H9 (cell line): ENCODE results near the gene CIDEC. TPM values are rescaled to one million over a fixed set of nuclear protein-coding genes. Genes with fewer than 3 reads are reported as not detected.

ENCODE experiments used
- DNase-seq: peaks from one replicate; pipeline ENCODE4 v3.0.0-alpha.2; 2017
- H2AFZ ChIP-seq: one replicate; pipeline ENCODE4 v1.6.1; 2013; ENCODE audit warnings: mild to moderate bottlenecking, low read length, control low read depth, moderate library complexity
- H2AK5ac ChIP-seq: 2 replicates; pipeline ENCODE4 v1.6.1; 2013; ENCODE audit warnings: low read length, control low read depth, mixed read lengths; ENCODE audit not compliant: insufficient read length
- H2BK120ac ChIP-seq: one replicate; pipeline ENCODE4 v1.6.1; 2013; ENCODE audit warnings: low read depth, mild to moderate bottlenecking, low read length, control low read depth, inconsistent platforms; ENCODE audit not compliant: poor library complexity, severe bottlenecking
- H2BK12ac ChIP-seq: 2 replicates; pipeline ENCODE4 v1.6.1; 2013; ENCODE audit warnings: low read length, control low read depth, mixed read lengths, low read depth; ENCODE audit not compliant: insufficient read length
- H2BK15ac ChIP-seq: 2 replicates; pipeline ENCODE4 v1.6.1; 2013; ENCODE audit warnings: low read depth, low read length, control low read depth
- H2BK20ac ChIP-seq: one replicate; pipeline ENCODE4 v1.6.1; 2013; ENCODE audit warnings: low read depth, mild to moderate bottlenecking, low read length, control low read depth, inconsistent platforms; ENCODE audit not compliant: poor library complexity, severe bottlenecking
- H2BK5ac ChIP-seq: 2 replicates; pipeline ENCODE4 v1.6.1; 2013; ENCODE audit warnings: low read length, control low read depth, mixed read lengths; ENCODE audit not compliant: insufficient read length
- H3K14ac ChIP-seq: 2 replicates; pipeline ENCODE4 v1.6.1; 2013; ENCODE audit warnings: low read length, control low read depth; ENCODE audit not compliant: insufficient read depth
- H3K18ac ChIP-seq: 2 replicates; pipeline ENCODE4 v1.6.1; 2013; ENCODE audit warnings: low read depth, mild to moderate bottlenecking, mixed read lengths, low read length, control low read depth; ENCODE audit not compliant: insufficient read length
- H3K23ac ChIP-seq: 2 replicates; pipeline ENCODE4 v1.6.1; 2013; ENCODE audit warnings: low read length, control low read depth, mixed read lengths, low read depth; ENCODE audit not compliant: insufficient read length
- H3K23me2 ChIP-seq: 2 replicates; pipeline ENCODE4 v1.6.1; 2013; ENCODE audit warnings: low read depth, mild to moderate bottlenecking, mixed read lengths, low read length, control low read depth; ENCODE audit not compliant: insufficient read length, poor library complexity, severe bottlenecking
- H3K27ac ChIP-seq: 2 replicates; pipeline ENCODE4 v1.5.1; 2013; ENCODE audit warnings: low read length, control low read depth, mixed read lengths, low read depth; ENCODE audit not compliant: insufficient read length
- H3K27me3 ChIP-seq: 2 replicates; pipeline ENCODE4 v1.6.1; 2013; ENCODE audit warnings: low read length, control low read depth, inconsistent platforms; ENCODE audit not compliant: insufficient read depth
- H3K4ac ChIP-seq: 2 replicates; pipeline ENCODE4 v1.6.1; 2013; ENCODE audit warnings: low read depth, mild to moderate bottlenecking, control low read depth, inconsistent platforms, low read length, moderate library complexity
- H3K4me1 ChIP-seq: 2 replicates; pipeline ENCODE4 v1.6.1; 2013; ENCODE audit warnings: low read length, control low read depth, inconsistent platforms; ENCODE audit not compliant: insufficient read depth
- H3K4me2 ChIP-seq: 2 replicates; pipeline ENCODE4 v1.6.1; 2013; ENCODE audit warnings: low read length, control low read depth, mixed read lengths; ENCODE audit not compliant: insufficient read length, insufficient read depth
- H3K56ac ChIP-seq: 2 replicates; pipeline ENCODE4 v1.6.1; 2013; ENCODE audit warnings: low read depth, mild to moderate bottlenecking, mixed read lengths, low read length, control low read depth; ENCODE audit not compliant: insufficient read length
- H3K79me1 ChIP-seq: 2 replicates; pipeline ENCODE4 v1.6.1; 2013; ENCODE audit warnings: low read depth, mild to moderate bottlenecking, moderate library complexity, low read length, control low read depth, inconsistent platforms; ENCODE audit not compliant: insufficient read depth, poor library complexity, severe bottlenecking
- H3K79me2 ChIP-seq: 2 replicates; pipeline ENCODE4 v1.6.1; 2013; ENCODE audit warnings: low read length, control low read depth, inconsistent platforms; ENCODE audit not compliant: insufficient read depth
- H3K9ac ChIP-seq: 2 replicates; pipeline ENCODE4 v1.6.1; 2013; ENCODE audit warnings: low read length, control low read depth, mixed read lengths; ENCODE audit not compliant: insufficient read length; ENCODE audit errors: extremely low read depth
- H3K9me3 ChIP-seq: one replicate; pipeline ENCODE4 v1.6.1; 2013; ENCODE audit warnings: low read depth, low read length, inconsistent platforms; ENCODE audit not compliant: control insufficient read depth
- H3T11ph ChIP-seq: one replicate; pipeline ENCODE4 v1.6.1; 2013; ENCODE audit warnings: mild to moderate bottlenecking, low read length, control low read depth, inconsistent platforms
- H4K20me1 ChIP-seq: one replicate; pipeline ENCODE4 v1.6.1; 2013; ENCODE audit not compliant: control insufficient read depth, insufficient read length, insufficient read depth
- H4K5ac ChIP-seq: 2 replicates; pipeline ENCODE4 v1.6.1; 2013; ENCODE audit warnings: low read depth, mild to moderate bottlenecking, mixed read lengths, low read length, control low read depth; ENCODE audit not compliant: insufficient read length
- H4K8ac ChIP-seq: replicated peaks from 2 replicates; pipeline ENCODE4 v1.6.1; 2013; ENCODE audit warnings: low read length, control low read depth, mixed read lengths, low read depth; ENCODE audit not compliant: insufficient read length
- H4K91ac ChIP-seq: 2 replicates; pipeline ENCODE4 v1.6.1; 2013; ENCODE audit warnings: low read depth, mild to moderate bottlenecking, moderate library complexity, mixed read lengths, low read length, control low read depth; ENCODE audit not compliant: insufficient read length
- H3K27ac Mint-ChIP-seq, 3 experiments: 2 replicates in 2 of 3; 3 replicates in 1 of 3; pipeline ENCODE4 v1.8.0; 2020 to 2021; ENCODE audit warnings: mixed read lengths in 3 of 3, mild to moderate bottlenecking in 1 of 3, moderate library complexity in 1 of 3
- H3K27me3 Mint-ChIP-seq: 2 replicates; pipeline ENCODE4 v1.8.0; 2021; ENCODE audit warnings: low read depth, mild to moderate bottlenecking, moderate library complexity, mixed read lengths
- H3K36me3 Mint-ChIP-seq, 3 experiments: 2 replicates in 2 of 3; 3 replicates in 1 of 3; pipeline ENCODE4 v1.8.0; 2020 to 2021; ENCODE audit warnings: low read depth in 3 of 3, mixed read lengths in 3 of 3; ENCODE audit not compliant: insufficient read depth in 1 of 3
- H3K4me1 Mint-ChIP-seq, 2 experiments: 2 replicates each; pipeline ENCODE4 v1.8.0; 2020; ENCODE audit warnings: mixed read lengths in 2 of 2
- H3K4me3 Mint-ChIP-seq, 2 experiments: 2 replicates in 1 of 2; 3 replicates in 1 of 2; pipeline ENCODE4 v1.8.0; 2020 to 2021; ENCODE audit warnings: mild to moderate bottlenecking in 2 of 2, mixed read lengths in 2 of 2, moderate library complexity in 1 of 2
- H3K9me3 Mint-ChIP-seq, 2 experiments: 2 replicates in 1 of 2; 3 replicates in 1 of 2; pipeline ENCODE4 v1.8.0; 2020; ENCODE audit warnings: mild to moderate bottlenecking in 2 of 2, mixed read lengths in 2 of 2, moderate library complexity in 1 of 2
- CTCF ChIP-seq: fragments of 200-600 bp; sonication (generic); conservative IDR thresholded peaks from 3 replicates; pipeline ENCODE4 v1.8.0; 2021; ENCODE audit warnings: antibody characterized with exemption, mild to moderate bottlenecking
- WGBS: extraction: QIAGEN DNeasy Blood & Tissue Kit; methylation state at CpG from one replicate; pipeline ENCODE4 v1.1.7; 2013; ENCODE audit warnings: missing lambda C conversion rate, low lambda C conversion rate, mixed read lengths; ENCODE audit not compliant: insufficient read length; ENCODE audit errors: extremely low coverage; 5-methylcytosine and 5-hydroxymethylcytosine counted together
- total RNA-seq: library from RNA; stranded (reverse); gene quantifications from 2 replicates; pipeline ENCODE4 v1.2.1, GENCODE V29; 2021

CIDEC gene
- total RNA-seq, 1 experiment from 2014 or later = not detected

GRCh38 chr3:9846231-9846630 is 33.8 kb downstream of the CIDEC start:
- Histone ChIP-seq H3K23me2 (peaks cover 5% of the 10 kb centered on the region), H2BK5ac (no peak overlapping the region), H2AFZ (no peak overlapping the region), H2BK120ac (no peak overlapping the region), H3K9me3 (no peaks in the 10 kb centered on the region), H3K79me2 (no peaks in the 10 kb centered on the region), H3T11ph (no peak overlapping the region), H3K9ac (no peak overlapping the region), H4K8ac (no peak overlapping the region), H2AK5ac (no peak overlapping the region), H3K27me3 (no peaks in the 10 kb centered on the region), H3K56ac (no peak overlapping the region), H3K27ac (no peak overlapping the region), H2BK12ac (no peak overlapping the region), H4K20me1 (no peaks in the 10 kb centered on the region), H3K23ac (no peak overlapping the region), H4K5ac (no peak overlapping the region), H4K91ac (no peak overlapping the region), H3K4me2 (no peak overlapping the region), H3K79me1 (no peaks in the 10 kb centered on the region), H3K4me1 (no peaks in the 10 kb centered on the region), H3K14ac (no peak overlapping the region), H3K18ac (no peak overlapping the region), H2BK20ac (no peak overlapping the region), H3K4ac (no peak overlapping the region), H2BK15ac (no peak overlapping the region)
- no CpG with 5 or more reads among the region's 6 CpGs for WGBS
- peaks cover 6 to 9% of the 10 kb centered on the region in 2 experiments for H3K4me1 Mint-ChIP-seq
- no peak overlapping the region for H3K4me3 Mint-ChIP-seq
- DNase-seq = peak; percentile 24
- peaks cover 0 to 3% of the 10 kb centered on the region in 2 experiments; a peak in 1 of 5 replicates for H3K9me3 Mint-ChIP-seq
- peaks cover 6% of the 10 kb centered on the region; the same call in 1 of the 2 replicates for H3K27me3 Mint-ChIP-seq
- H3K36me3 Mint-ChIP-seq = peaks cover 11 to 14% (median 12%) of the 10 kb centered on the region in 3 experiments; a peak in 6 of 7 replicates
- 0 out of 7 replicates have a peak overlapping the region, but pooled peaks of 1 of the 3 experiments have one; percentile 67 for H3K27ac Mint-ChIP-seq
- TF ChIP-seq CTCF = no peak
